HG03108 (cell line): ENCODE measurements around the gene DAPK3.
"Not testable (repeated sequence)": the region's sequence is repeated elsewhere in the genome, so short reads cannot be mapped to it uniquely, and the experiment has no call there.

Experiments
- ATAC-seq: cut with Tn5 transposase; IDR thresholded peaks from one replicate; pipeline ENCODE4 v1.9.1; 2021; ENCODE audit warnings: moderate library complexity; ENCODE audit not compliant: unreplicated experiment

Gene DAPK3

DNA sequence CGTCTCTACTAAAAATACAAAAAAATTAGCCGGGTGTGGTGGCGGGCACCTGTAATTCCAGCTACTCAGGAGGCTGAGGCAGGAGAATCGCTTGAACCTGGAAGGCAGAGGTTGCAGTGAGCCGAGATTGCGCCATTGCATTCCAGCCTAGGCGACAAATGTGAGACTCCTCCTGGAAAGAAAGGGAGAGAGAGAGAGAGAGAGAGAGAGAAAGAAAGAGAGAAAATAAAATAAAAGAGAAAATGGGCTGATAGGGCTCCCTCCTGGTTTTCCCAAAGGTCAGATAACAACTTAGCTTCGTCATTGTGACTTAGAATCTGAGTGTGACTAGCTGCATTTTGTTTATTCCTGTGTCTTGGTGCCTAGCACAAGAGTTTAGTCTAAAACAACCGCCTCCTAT is 34.5 kb upstream of the DAPK3 start:
- ATAC-seq: not testable (repeated sequence)

DNA sequence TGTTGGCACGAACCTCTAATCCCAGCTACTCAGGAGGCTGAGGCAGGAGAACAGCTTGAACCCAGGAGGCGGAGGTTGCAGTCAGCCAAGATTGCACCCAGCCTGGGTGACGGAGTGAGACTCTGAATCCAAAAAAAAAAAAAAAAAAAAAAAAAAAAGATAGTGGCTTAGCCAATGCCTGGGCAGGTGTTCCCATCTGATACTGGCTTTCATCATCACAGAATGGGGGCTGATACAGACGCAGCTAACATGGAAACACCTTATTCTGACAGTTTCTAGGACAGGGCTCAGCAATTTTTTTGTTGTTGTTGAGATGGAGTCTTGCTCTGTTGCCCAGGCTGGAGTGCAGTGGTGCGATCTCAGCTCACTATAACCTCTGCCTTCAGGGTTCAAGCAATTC is 29.9 kb upstream of the DAPK3 start:
- ATAC-seq: not testable (repeated sequence)

DNA sequence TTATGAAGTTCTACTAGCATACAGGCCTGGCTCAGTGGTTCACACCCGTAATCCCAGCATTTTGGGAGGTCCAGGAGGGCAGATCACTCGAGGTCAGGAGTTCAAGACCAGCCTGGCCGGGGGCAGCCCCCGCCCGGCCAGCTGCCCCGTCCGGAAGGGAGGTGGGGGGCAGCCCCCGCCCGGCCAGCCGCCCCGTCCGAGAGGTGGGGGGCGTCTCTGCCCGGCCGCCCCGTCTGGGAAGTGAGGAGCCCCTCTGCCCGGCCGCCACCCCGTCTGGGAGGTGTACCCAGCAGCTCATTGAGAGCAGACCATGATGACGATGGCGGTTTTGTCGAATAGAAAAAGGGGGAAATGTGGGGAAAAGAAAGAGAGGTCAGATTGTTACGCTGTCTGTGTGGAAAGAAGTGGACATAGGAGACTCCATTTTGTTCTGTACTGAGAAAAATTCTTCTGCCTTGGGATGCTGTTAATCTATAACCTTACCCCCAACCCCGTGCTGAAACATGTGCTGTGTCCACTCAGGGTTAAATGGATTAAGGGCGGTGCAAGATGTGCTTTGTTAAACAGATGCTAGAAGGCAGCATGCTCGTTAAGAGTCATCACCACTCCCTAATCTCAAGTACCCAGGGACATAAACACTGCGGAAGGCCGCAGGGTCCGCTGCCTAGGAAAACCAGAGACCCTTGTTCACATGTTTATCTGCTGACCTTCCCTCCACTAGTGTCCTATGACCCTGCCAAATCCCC is 27.9 kb upstream of the DAPK3 start:
- ATAC-seq: not testable (repeated sequence)

DNA sequence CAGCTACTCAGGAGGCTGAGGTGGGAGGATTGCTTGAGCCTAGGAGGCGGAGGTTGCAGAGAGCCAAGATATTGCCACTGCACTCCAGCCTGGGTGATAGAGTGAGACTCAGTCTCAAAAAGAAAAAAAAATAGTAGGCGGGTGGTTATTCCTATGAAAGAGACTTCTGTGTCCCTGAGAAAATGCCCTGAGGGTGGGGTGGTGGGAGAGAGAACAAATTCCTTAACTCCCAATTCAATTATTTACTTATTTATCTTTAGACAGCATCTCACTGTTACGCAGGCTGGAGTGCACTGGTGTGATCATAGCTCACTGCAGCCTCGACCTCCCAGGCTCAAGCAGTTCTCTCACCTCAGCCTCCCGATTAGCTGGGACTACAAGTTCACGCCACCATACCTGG is 24.7 kb upstream of the DAPK3 start:
- ATAC-seq: no peak

DNA sequence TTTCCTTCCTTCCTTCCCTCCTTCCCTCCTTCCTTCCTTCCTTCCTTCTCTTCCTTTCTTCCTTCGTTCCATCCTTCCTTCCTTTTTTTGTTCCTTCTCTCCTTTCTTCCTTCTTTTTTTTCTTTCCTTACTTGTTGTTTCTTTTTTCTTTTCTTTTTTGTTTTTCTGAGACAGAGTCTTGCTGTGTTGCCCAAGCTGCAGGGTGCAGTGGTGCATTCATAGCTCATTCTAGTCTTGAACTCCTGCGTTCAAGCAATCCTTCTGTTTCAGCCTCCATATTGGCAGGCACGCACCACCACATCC is 19.9 kb upstream of the DAPK3 start:
- ATAC-seq: no peak

DNA sequence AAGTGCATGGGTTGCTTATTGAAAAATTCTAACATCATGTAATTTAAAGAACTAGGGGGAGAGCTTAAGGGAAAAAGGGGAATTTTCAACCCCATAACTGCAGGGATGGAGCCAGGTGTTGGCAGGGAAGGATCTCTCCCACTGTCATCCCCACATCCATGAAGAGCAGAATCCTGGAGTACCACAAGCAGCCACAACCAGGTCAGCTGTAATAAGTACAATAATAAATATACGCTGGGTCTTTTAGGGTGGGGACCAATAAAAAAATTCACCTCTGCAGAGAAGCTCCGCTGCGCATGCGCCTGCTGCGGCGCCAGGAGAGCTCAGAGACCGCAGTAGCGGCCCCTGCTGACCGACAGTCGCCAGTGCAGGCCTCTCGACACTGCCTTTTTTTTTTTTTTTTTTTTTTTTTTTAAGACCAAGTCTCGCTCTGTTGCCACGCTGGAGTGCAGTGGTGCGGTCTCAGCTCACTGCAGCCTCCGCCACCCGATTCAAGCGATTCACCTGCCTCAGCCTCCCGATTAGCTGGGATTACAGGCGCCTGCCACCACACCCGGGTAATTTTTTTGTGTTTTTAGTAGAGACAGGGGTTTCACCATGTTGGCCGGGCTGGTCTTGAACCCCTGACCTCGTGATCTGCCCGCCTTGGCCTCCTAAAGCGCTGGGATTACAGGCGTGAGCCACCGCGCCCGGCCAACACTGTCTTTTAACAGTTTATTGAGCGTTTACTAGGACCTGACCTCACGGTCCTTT is 16.9 kb upstream of the DAPK3 start:
- ATAC-seq: peak; percentile 30

DNA sequence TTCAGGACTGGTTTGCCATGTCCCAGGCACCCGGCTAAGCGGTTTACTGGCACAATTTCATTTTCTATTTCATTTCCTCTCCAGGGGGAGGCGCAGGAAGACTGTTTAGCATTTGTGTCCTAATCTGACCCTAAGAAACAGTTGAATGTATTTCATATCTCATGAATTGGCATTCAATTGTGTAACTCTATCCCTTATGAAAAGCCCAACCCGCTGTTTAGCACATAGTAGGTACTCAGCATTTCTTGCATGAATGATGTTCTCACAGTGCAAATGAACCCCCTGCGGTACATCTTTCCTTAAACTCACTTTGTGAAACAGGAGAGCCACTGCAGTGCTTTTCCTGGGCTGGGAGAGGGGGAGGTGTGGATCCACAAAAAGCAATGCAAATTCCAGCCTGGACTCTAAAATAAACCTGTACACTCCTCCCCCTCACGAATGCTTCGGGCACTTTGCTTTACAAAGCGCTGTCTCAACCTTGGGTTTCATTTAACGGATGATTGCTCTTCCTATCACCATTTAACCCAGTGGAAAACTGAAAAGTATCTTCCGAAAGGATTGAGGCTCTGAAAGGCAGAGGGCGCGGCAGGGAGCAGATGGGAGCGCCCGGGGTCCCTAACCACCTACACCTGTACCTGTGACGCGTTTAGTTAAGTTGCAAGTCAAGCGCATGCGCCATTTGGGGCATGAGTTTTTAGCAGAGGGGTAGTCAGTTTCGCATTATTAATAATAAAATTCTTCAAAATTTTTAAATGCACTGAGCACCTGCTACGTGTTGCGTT is 15.6 kb upstream of the DAPK3 start:
- ATAC-seq: no peak

DNA sequence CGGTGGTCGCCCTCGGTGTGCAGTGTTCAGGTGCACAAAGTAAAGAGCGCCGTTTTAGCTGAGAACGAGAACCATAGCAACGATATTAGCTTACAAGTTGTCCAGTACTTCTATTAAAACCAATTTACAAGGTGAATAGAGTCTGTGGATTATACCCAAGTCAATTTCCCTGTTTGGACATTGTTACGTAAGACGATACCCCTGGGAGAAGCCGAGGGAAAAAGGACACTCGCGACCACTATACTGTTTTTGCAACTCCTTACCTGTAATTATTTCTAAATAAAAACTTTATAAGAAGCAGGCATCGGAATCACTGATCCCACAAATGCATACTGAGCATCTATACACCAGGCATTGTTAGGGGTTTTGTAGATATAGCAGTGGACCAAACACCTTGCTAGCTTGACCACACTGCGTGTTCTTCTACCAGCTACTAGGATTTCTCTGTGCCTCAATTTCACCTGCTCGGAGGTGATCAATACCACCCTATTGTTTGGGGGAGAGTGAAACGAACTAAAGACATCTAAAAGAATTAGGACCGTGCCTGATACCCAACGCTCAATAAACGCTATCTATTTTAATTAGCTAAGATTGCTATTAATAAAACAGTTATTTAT is 14.9 kb upstream of the DAPK3 start:
- no peak for ATAC-seq

DNA sequence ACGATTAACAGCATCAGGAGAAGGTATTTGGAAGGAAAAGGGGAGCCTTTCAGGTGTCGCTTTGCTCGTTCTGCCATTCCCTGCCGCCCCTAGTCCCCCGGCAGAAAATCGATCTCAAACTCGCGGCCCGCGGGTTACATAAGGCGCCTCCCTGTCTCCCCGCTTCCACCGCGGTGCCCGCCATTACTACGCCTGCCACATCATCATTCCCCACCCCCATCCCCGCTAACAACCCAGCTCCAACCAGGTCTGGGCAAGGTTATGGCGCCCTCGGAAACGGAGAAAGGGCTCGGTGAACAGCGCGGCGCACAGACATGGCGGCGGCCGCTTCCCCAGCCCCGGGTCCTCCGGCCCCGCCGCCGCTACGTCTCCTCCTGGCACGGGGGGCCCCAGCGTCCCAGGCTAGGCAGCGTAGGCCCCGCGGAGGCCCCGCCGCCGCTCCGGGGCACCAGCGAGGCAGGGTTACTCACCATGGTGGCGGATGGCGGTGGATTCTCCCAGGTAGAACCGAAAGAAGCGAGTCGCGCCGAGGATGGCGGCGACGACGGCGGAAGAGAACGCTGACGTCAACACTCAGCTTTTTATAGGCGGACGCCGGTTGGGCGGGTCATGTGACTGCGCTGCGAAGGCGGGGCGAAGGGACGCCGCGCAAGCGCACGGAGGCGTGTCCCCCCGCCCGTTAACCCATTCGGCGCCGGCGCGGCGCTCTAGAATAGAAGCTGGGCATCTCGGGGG is 14.2 kb upstream of the DAPK3 start, which contains the start of gene EEF2:
Gene EEF2 (minus strand): TSS at position 556 of the 735 bp plus-strand sequence. CDS start 83 bp downstream, at position 473.
- ATAC-seq: peak; percentile 42

DNA sequence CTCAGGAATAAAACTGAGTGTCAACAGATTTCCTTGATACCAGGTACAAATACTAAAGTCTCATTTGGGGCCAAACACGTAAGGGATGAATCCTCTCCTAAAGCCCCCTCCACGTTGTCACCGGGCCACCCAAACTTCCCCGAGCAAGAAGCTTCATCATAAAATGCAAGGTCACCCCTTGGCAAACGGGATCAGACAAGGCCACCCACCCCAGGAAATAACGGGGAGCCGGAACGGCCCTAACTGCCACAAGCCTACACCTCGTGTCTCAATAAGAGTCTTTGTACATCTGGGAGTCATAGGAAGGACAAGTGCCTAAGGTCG is 13.6 kb upstream of the DAPK3 start:
- ATAC-seq: no peak

DNA sequence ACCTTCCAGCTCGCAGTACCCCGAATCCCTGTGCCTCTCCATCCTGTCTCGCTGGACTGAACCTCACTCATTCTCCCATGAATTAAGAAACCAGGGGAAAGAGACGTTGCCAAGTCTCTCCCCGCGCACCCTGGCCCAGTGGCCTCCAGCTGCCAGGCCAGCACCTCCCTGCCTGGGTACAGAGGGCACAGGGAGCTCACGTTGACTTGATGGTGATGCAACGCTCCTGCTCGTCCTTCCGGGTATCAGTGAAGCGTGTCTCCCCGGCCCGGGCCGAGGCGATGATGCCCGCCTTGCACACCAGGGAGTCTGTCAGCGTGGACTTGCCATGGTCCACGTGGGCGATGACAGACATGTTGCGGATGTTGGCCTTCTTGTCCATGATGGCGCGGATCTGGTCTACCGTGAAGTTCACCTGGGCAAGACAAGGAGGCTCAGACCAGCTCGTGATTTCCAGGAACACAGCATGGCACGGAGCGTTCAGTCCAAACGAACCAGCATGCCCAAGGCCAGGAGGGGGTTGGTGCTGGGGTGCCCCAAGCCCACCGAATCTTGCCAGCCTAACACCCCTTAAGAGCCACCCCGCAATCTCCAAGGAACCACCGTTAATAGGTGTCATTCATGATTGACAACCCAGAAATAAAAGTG is 13.2 kb upstream of the DAPK3 start:
- ATAC-seq: no peak

DNA sequence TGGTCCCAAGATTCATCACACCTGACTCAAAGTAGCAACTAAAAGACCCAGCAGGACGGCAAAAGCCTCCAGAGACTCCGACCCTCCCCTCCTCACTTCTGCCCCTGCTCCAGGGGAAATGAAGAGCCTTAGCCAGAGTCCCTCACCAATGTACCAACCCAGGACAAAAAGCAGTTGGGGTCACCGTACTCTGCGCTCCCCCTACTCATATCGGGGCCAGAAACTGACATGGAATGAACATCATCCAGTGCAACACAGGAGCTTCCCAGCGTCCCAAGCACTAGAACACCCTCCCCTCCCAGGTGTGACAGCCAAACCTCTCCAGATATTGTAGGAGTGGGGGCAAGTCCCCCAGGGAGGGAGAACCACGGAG is 12.6 kb upstream of the DAPK3 start:
- no peak for ATAC-seq

DNA sequence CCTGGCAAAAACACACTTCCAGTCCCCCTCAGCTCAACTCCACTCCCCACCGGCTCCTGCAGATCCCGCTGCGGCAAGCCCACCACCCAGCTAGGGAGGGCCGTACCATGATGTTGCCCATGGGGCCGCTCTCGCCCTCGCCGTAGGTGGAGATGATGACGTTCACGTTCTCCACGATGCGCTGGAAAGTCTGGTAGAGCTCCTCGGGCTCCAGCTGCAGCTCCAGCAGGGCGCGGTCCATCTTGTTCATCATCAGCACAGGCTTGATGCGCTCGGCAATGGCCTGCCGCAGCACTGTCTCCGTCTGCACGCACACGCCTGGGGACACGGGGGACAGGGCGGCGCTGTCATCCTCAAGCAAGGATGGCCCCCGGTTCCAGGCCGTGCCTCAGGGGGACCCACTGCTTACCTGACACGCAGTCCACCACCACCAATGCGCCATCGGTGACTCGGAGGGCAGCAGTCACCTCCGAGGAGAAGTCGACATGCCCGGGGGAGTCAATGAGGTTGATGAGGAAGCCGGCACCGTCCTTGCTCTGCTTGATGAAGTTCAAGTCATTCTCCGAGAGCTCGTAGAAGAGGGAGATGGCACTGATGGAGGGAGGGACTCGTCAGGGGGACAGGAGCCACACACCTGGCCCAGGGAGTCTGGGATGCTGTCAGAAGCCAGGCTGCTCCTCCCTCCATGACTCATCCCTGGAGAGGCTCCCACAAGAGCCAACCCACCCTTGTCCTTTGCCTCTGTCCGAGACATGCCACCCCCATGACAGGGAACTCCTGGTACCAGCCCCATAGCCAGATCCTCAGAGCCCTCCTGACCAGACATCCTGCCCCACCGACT is 12.0 kb upstream of the DAPK3 start:
- no peak for ATAC-seq

DNA sequence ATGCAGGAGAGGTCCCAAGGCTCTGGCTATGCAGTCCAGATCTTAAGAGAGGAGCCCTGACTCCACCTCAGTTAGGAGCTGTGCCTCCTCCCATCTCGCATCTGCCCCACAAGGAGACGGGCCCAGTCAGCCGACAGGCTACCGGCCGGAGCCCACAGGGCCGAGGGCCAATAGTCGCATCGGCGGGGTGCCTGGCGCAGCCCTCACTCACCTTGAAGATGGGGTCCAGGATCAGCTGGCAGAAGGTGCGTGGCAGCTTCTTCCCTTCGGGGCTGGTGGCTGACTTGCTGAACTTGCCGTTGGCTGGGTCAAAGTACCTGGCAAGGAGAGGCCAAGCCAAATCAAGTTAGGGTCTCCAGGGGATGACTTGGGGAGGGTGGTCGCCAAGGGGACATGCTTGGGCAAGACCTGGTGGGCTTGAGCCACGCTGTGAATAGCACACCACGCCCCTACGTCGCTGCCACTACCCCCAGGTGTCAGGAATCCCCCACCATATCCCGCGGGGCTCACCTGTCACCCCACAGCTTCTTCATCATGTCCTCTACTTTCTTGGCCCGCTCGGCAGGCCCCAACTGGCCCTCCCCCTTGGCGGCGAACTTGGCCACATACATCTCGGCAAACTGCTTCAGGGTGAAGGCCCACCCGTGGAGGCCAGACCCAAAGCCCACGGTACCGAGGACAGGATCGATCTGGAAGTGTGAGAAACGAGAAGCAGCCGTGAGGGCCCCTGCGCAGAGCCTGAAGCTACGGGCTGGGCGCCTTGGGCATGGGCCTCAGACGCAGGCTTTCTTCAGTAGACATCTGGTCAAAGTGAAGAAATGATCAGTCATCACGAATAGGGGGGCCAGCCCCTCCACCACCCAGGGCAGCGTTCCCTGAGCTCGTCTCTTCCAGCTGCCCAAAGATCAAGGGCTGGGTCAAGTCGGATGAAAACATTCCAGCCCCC is 11.1 kb upstream of the DAPK3 start:
- ATAC-seq: no peak

DNA sequence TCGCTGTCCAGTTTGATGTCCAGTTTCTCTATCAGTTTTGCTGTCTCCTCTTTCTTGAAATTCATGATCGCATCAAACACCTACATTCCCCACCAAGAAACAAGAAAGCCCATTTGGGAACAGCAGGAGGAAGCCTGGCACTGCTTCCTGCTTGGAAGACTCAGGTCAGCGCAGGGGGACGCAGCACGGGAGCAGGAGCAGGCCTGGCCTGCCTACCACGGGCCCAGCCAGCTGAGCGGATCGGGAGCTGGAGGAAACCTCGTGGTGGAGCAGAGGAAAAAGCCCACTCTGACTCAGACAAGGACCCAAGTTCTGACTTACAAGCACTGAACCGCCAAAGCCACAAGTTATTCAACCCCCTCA is 10.5 kb upstream of the DAPK3 start:
- ATAC-seq: no peak

DNA sequence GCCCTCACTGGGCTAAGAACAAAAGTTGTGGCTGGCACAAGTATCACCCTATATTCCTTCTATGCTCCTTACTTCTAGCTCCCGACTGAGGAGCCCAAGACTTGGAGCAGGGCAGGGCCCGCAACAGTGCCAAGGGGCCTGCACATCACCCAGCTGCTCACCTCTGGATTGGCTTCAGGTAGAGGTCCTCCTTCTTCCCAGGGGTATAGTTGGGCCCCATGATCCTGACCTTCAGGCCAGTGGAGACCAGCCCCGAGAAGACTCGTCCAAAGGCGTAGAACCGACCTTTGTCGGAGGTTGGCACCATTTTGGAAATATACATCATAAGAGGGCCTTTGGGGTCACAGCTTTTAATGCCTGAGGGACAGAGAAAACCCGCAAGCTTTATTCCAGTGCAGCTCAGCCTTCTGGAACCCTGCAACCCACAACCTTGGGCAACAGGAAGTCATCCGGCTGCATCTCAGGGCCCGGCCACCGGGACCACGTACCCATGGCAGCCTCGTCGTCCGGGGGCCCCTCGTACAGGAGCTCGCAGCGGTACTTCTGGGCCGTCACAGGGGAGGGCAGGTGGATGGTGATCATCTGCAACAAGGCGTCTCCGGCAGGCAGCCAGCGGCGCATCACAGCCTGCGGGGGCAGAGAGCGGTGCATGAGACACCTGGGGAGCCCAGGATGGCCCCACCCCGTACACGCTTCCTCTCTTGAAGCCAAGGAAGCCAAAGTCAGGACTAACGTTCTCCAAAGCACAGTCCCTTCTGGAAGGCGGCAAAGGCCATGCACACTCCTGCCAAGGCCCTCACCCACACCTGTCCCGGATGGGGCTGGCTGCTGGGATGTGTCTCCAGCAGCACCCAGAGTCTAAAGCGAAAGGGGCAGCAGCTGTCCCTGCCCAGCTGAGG is 9.7 kb upstream of the DAPK3 start:
- no peak for ATAC-seq

DNA sequence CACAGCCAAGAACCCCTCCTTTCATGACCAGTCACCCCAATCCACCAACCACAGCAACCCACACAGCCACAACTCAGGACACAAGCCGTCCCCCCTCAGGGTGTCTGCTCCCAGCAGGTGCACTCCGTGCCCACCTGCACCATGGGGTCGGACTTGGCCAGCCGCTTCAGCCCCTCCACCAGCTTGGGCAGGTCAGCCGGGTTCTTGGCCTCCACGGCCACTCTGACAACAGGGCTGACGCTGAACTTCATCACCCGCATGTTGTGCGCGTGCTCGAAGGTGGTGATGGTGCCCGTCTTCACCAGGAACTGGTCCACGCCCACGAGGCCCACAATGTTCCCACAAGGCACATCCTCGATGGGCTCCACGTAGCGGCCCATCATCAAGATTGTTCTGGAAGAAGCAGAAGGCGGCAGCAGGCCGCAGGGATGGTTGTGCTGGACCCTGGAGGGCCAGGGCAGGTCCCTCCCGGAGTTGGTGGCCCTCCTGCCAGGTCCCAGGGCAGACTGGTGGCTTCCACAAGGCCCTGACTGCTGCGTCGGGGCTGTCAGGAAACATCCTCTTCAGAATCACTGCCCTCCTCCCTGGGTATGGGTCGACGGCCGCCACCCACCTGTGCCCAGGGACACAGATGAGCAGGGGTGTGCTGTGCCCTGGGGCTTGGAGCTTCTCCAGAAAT is 8.9 kb upstream of the DAPK3 start:
- ATAC-seq: no peak
